OCI-LY1 (cell line): ENCODE measurements around the gene TBRG4.

ENCODE experiments used
- H2AFZ ChIP-seq: fragments of 200-600 bp; sonication (generic), shearing (Covaris generic); 2 replicates; pipeline ENCODE4 v1.6.0; 2014; ENCODE audit warnings: antibody characterized with exemption, mild to moderate bottlenecking, low read length
- H3F3A ChIP-seq: fragments of 200-600 bp; sonication (generic), shearing (Covaris generic); 2 replicates; pipeline ENCODE4 v1.6.0; 2014; ENCODE audit warnings: mild to moderate bottlenecking, antibody characterized with exemption, low read length, moderate library complexity; ENCODE audit not compliant: insufficient read depth
- H3K27ac ChIP-seq: fragments of 200-600 bp; sonication (generic); 2 replicates; pipeline ENCODE4 v1.5.1; 2014; ENCODE audit warnings: low read length, mixed run types, mild to moderate bottlenecking, low read depth; ENCODE audit not compliant: poor library complexity, severe bottlenecking
- H3K27me3 ChIP-seq: fragments of 200-600 bp; sonication (generic); 2 replicates; pipeline ENCODE4 v1.6.0; 2014; ENCODE audit warnings: antibody characterized with exemption, mild to moderate bottlenecking, low read length, moderate library complexity; ENCODE audit not compliant: insufficient read depth
- H3K36me3 ChIP-seq: fragments of 200-600 bp; sonication (generic); 2 replicates; pipeline ENCODE4 v1.6.1; 2014; ENCODE audit warnings: mild to moderate bottlenecking, antibody characterized with exemption, low read length, moderate library complexity, mixed read lengths; ENCODE audit not compliant: insufficient read depth
- H3K4me1 ChIP-seq: fragments of 200-600 bp; sonication (generic); 2 replicates; pipeline ENCODE4 v1.5.1; 2014; ENCODE audit warnings: mild to moderate bottlenecking, low read length, moderate library complexity; ENCODE audit not compliant: insufficient read depth, severe bottlenecking
- H3K4me2 ChIP-seq: fragments of 200-600 bp; sonication (generic), shearing (Covaris generic); 2 replicates; pipeline ENCODE4 v1.6.1; 2014; ENCODE audit warnings: low read length
- H3K4me3 ChIP-seq: fragments of 200-600 bp; sonication (generic); 2 replicates; pipeline ENCODE4 v1.5.1; 2014; ENCODE audit warnings: low read length, low read depth, mild to moderate bottlenecking, mixed read lengths; ENCODE audit not compliant: poor library complexity, severe bottlenecking
- H3K79me2 ChIP-seq: fragments of 200-600 bp; shearing (Covaris generic); 2 replicates; pipeline ENCODE4 v1.6.1; 2016; ENCODE audit warnings: mixed run types, low read length, mixed read lengths; ENCODE audit not compliant: insufficient read depth
- H3K9ac ChIP-seq: fragments of 200-600 bp; sonication (generic), shearing (Covaris generic); 2 replicates; pipeline ENCODE4 v1.6.1; 2014; ENCODE audit warnings: mild to moderate bottlenecking, low read length, mixed read lengths
- H3K9me2 ChIP-seq: fragments of 200-600 bp; sonication (generic), shearing (Covaris generic); 2 replicates; pipeline ENCODE4 v1.6.1; 2014; ENCODE audit warnings: low read depth, mild to moderate bottlenecking, low read length, mixed read lengths
- H3K9me3 ChIP-seq: fragments of 200-600 bp; shearing (Covaris generic); 2 replicates; pipeline ENCODE4 v1.6.1; 2014; ENCODE audit warnings: low read length, mixed read lengths
- H4K20me1 ChIP-seq: fragments of 200-600 bp; sonication (generic), shearing (Covaris generic); 2 replicates; pipeline ENCODE4 v1.6.0; 2016; ENCODE audit warnings: mild to moderate bottlenecking, low read length; ENCODE audit not compliant: insufficient read depth
- CTCF ChIP-seq: fragments of 200-600 bp; sonication (generic), shearing (Covaris generic); IDR thresholded peaks from 2 replicates; pipeline ENCODE4 v1.5.1; 2017; ENCODE audit warnings: mild to moderate bottlenecking, antibody characterized with exemption, low read length, moderate library complexity, mixed read lengths
- EZH2 ChIP-seq: fragments of 200-600 bp; sonication (generic), shearing (Covaris generic); IDR thresholded peaks from 2 replicates; pipeline ENCODE4 v1.8.0; 2017; ENCODE audit warnings: borderline replicate concordance, mixed run types, mild to moderate bottlenecking, antibody characterized with exemption, low read length, moderate library complexity, mixed read lengths

The TBRG4 gene

GRCh38 chr7:45075355-45075644, 36.2 kb downstream of the TBRG4 start:
- H3K79me2 ChIP-seq = no peaks in the 10 kb centered on the region
- no peaks in the 10 kb centered on the region for H3K4me1 ChIP-seq
- no peaks in the 10 kb centered on the region for H3K27me3 ChIP-seq
- no peaks in the 10 kb centered on the region for H4K20me1 ChIP-seq
- no peak overlapping the region for H3K9ac ChIP-seq
- H3K27ac ChIP-seq = no peak overlapping the region
- H3F3A ChIP-seq = no peaks in the 10 kb centered on the region
- no peaks in the 10 kb centered on the region for H3K9me2 ChIP-seq
- TF ChIP-seq CTCF (no peak), EZH2 (no peak)
- H3K36me3 ChIP-seq = peaks cover 78% of the 10 kb centered on the region
- H3K4me2 ChIP-seq = no peak overlapping the region
- no peak overlapping the region for H3K4me3 ChIP-seq
- no peak overlapping the region for H2AFZ ChIP-seq
- H3K9me3 ChIP-seq = no peaks in the 10 kb centered on the region

DNA sequence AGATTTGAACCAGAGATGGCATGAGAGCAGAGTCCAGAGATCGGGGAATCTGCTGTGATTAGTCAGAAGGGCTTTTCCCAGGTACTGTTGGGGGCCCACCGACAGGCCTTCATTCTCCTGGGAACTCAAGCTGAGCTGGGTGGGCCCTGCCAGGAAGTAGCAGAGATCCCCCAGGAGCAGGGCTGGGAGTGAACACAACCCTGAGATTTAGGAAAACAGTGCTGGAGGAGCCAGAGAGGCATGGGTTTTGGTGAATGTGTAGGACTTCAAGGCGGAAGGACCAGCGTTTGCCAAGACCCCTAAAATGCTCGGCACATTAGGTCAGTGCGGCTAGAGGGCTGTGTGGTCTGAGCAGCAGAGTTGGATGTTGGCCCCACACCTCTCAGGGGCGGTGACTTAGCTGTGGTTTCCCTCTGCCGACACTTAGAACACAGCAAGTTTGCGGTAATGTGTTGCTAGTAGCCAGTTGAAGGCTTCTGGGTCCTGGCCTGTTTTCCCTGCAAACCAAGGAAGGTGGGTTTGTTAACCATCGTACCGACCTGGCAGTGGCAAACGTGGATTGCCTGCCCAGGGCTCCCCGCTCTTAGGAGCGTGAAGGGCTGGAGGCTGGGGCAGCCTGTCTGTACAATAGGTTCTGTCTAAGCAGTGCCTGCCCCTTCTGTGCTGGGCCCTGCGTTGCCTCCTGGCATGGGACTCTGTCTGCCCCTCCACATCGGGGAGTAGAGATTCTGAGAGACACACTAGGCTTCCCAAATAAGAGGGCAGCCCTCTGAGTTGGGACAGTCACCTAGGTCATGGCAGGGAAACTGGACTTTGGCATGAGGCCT, 36.8 kb downstream of the TBRG4 start:
- Histone ChIP-seq H3K36me3 (peaks cover 84% of the 10 kb centered on the region), H3F3A (no peaks in the 10 kb centered on the region), H3K27ac (no peak overlapping the region), H3K9me2 (no peaks in the 10 kb centered on the region), H3K9me3 (no peaks in the 10 kb centered on the region), H3K4me2 (no peak overlapping the region), H3K27me3 (no peaks in the 10 kb centered on the region), H3K4me1 (no peaks in the 10 kb centered on the region), H2AFZ (no peak overlapping the region), H3K4me3 (no peak overlapping the region), H3K9ac (no peak overlapping the region), H4K20me1 (no peaks in the 10 kb centered on the region), H3K79me2 (no peaks in the 10 kb centered on the region)
- TF ChIP-seq EZH2 (no peak), CTCF (no peak)

- H3K4me2 ChIP-seq = no peak overlapping the region
Observed at GRCh38 chr7:45073786-45074527, 37.5 kb downstream of the TBRG4 start.

More at GRCh38 chr7:45073786-45074527, 37.5 kb downstream of the TBRG4 start:
- H3K36me3 ChIP-seq = peaks cover 92% of the 10 kb centered on the region
- no peaks in the 10 kb centered on the region for H3K9me2 ChIP-seq
- no peak overlapping the region for H3K9ac ChIP-seq
- H4K20me1 ChIP-seq = no peaks in the 10 kb centered on the region
- no peak for TF ChIP-seq EZH2
- no peak for TF ChIP-seq CTCF
- H3F3A ChIP-seq = no peaks in the 10 kb centered on the region
- no peaks in the 10 kb centered on the region for H3K9me3 ChIP-seq
- no peaks in the 10 kb centered on the region for H3K79me2 ChIP-seq
- H3K4me3 ChIP-seq = no peak overlapping the region
- no peaks in the 10 kb centered on the region for H3K4me1 ChIP-seq
- no peaks in the 10 kb centered on the region for H3K27me3 ChIP-seq
- no peak overlapping the region for H2AFZ ChIP-seq
- H3K27ac ChIP-seq = no peak overlapping the region
